Parathyroid adenoma (tissue), 2 donors: Measurements from ENCODE around the gene SLC8A1.

Experiments used
- H2AFZ ChIP-seq: fragments of 300-600 bp; sonication (generic); one replicate; pipeline ENCODE4 v1.7.0; 2017; ENCODE audit warnings: antibody characterized with exemption, mild to moderate bottlenecking
- H3K27ac ChIP-seq: fragments of 300-600 bp; sonication (generic); one replicate; pipeline ENCODE4 v1.7.0; 2017
- H3K27me3 ChIP-seq: fragments of 300-600 bp; sonication (generic); one replicate; pipeline ENCODE4 v1.7.0; 2017; ENCODE audit warnings: low read length; ENCODE audit not compliant: control insufficient read depth, insufficient read depth
- H3K36me3 ChIP-seq: fragments of 300-600 bp; sonication (generic); one replicate; pipeline ENCODE4 v1.7.0; 2017; ENCODE audit warnings: low read length; ENCODE audit not compliant: control insufficient read depth, insufficient read depth
- H3K4me1 ChIP-seq: fragments of 300-600 bp; sonication (generic); one replicate; pipeline ENCODE4 v1.7.0; 2017; ENCODE audit warnings: control low read depth
- H3K4me2 ChIP-seq: fragments of 300-600 bp; sonication (generic); one replicate; pipeline ENCODE4 v1.7.0; 2017; ENCODE audit warnings: low read length
- H3K4me3 ChIP-seq: fragments of 300-600 bp; sonication (generic); one replicate; pipeline ENCODE4 v1.7.0; 2017; ENCODE audit warnings: low read depth, low read length
- H3K79me2 ChIP-seq: fragments of 300-600 bp; sonication (generic); one replicate; pipeline ENCODE4 v1.7.0; 2017; ENCODE audit warnings: control low read depth
- H3K9ac ChIP-seq: fragments of 300-600 bp; sonication (generic); one replicate; pipeline ENCODE4 v1.7.0; 2017; ENCODE audit warnings: mild to moderate bottlenecking
- H3K9me3 ChIP-seq: fragments of 300-600 bp; sonication (generic); one replicate; pipeline ENCODE4 v1.7.0; 2017; ENCODE audit warnings: low read length; ENCODE audit not compliant: control insufficient read depth
- CTCF ChIP-seq: fragments of 300-600 bp; sonication (generic); IDR thresholded peaks from one replicate; pipeline ENCODE4 v1.7.0; 2017; ENCODE audit warnings: antibody characterized with exemption, mild to moderate bottlenecking
- donor health status: primary hyperparathyroidism.

SLC8A1 gene

DNA sequence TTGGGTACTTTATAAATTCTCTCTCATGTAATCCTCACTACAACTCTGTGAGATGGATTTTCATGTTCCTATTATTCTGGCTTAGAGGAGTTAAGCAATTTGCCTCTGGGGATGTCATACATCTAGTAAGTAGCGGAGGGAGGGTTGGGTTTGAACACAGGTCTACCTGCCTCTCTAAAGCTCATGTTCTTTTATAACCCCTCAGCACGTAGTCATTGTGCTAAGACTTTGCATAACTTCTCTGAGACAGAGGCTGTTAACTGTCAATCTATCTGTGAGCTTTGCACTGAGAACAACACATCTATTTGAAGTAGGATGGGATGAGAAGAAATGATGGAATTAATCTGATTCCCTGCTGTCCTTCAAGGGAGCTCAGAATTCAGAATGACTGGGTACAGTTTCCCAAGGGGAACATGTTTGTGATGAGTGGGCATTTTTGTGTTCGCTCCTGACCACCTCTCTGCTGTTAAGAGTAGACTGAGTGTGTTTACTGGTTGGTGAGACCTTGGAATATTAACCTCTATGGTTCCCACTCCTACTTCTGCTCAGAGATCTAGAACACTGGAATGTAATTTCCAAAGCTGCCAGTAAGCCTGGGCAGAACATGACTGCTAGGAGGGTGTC lies 320.7 kb downstream of the SLC8A1 start:
- no peak for TF ChIP-seq CTCF
- Histone ChIP-seq H2AFZ (no peak overlapping the region), H3K9ac (no peak overlapping the region), H3K4me2 (no peak overlapping the region), H3K9me3 (no peaks in the 10 kb centered on the region), H3K79me2 (no peaks in the 10 kb centered on the region), H3K27me3 (no peaks in the 10 kb centered on the region), H3K4me3 (no peak overlapping the region), H3K4me1 (no peaks in the 10 kb centered on the region), H3K36me3 (no peaks in the 10 kb centered on the region), H3K27ac (no peak overlapping the region)

DNA sequence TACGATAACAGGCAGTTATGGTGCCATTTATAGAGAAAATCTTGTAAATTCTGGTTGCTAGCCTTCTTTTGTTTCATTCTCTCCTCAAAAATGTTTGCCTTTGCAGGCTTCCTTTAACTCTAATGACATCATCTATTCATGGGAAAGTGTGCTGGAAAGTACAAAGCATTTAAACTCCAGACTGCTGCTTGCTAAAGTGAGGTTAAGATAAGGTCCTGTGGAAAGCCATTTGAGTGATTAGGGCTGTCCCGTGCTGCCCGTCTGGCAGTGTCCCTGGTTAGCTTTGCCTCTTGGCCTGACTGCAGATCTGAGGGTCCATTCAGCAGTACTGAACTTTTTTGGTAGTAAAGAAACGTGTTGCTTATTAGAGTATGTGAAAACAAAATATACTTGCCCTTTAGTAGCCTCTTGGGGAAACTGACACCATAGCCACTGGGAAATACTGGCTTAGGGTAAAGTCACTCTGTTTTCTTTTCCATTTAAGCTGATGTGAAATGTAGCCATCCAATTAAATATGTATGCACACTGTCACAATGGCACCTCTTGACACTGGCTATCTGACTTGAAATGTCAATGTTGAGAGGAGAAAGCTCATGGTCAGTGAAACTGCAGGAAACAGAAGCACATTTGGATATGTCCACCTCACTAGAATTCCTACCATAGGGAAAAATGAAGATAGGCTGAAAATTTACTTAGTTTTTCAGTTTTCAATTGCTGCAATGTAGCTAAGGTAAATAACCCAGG lies 321.5 kb downstream of the SLC8A1 start:
- Histone ChIP-seq H2AFZ (no peak overlapping the region), H3K9me3 (no peaks in the 10 kb centered on the region), H3K9ac (no peak overlapping the region), H3K36me3 (no peaks in the 10 kb centered on the region), H3K27ac (no peak overlapping the region), H3K27me3 (no peaks in the 10 kb centered on the region), H3K4me3 (no peak overlapping the region), H3K4me2 (no peak overlapping the region), H3K4me1 (no peaks in the 10 kb centered on the region), H3K79me2 (no peaks in the 10 kb centered on the region)
- TF ChIP-seq CTCF = no peak

DNA sequence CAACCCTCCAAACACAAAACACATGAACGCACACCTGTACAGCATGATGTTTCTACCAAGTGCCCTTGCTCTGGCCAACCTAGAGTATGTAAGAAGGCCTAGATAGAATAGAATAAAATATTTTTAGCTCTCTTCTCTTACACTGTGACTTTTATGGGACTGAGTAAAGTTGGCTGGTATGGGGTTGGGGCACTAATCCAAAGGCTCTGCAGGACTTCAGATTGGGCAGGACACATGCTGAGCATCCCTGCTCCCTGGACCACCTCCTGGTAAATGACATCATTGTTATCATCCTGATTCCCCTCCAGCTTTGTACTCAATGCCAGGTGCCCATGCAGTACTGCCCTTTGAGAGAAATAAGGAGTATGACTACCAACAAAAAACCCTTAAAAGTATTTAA lies 322.2 kb downstream of the SLC8A1 start:
- TF ChIP-seq CTCF = no peak
- Histone ChIP-seq H3K27ac (no peak overlapping the region), H3K4me2 (no peak overlapping the region), H3K9me3 (no peaks in the 10 kb centered on the region), H3K4me1 (no peaks in the 10 kb centered on the region), H3K9ac (no peak overlapping the region), H3K79me2 (no peaks in the 10 kb centered on the region), H2AFZ (no peak overlapping the region), H3K27me3 (no peaks in the 10 kb centered on the region), H3K4me3 (no peak overlapping the region), H3K36me3 (no peaks in the 10 kb centered on the region)

- no peaks in the 10 kb centered on the region for H3K27me3 ChIP-seq
- no peak overlapping the region for H3K4me3 ChIP-seq
- no peak for TF ChIP-seq CTCF
- no peak overlapping the region for H3K4me2 ChIP-seq
- H3K9ac ChIP-seq = no peak overlapping the region
- H3K79me2 ChIP-seq = no peaks in the 10 kb centered on the region
- no peak overlapping the region for H2AFZ ChIP-seq
- no peaks in the 10 kb centered on the region for H3K9me3 ChIP-seq
- no peaks in the 10 kb centered on the region for H3K36me3 ChIP-seq
- H3K27ac ChIP-seq = no peak overlapping the region
- H3K4me1 ChIP-seq = no peaks in the 10 kb centered on the region
These were observed 323.1 kb downstream of the SLC8A1 start for GRCh38 chr2:40128796-40129195.
